SK-N-SH (cell line): Measurements from ENCODE around the gene PCIF1. TPM values are rescaled to one million over a fixed set of nuclear protein-coding genes. Genes with fewer than 3 reads are reported as not detected.

Experiments
- CTCF ChIA-PET: fragments of 300-600, 350-600 bp; formaldehyde crosslinking; extraction: SDS; loops from one replicate; lab custom pipeline; 2021; lab: Yijun Ruan, JAX
- POLR2A ChIA-PET: fragments of 350-600 bp; sonication (Branson Sonifier 250); formaldehyde crosslinking; extraction: SDS; loops from one replicate; lab custom pipeline; 2020; ENCODE audit warnings: antibody characterized with exemption, inconsistent platforms; lab: Yijun Ruan, JAX
- DNase-seq: peaks from one replicate; pipeline ENCODE4 v3.0.0; 2012
- H2AFZ ChIP-seq: fragments of 200-600 bp; sonication (generic); 2 replicates; pipeline ENCODE4 v1.8.1; 2016; ENCODE audit warnings: antibody characterized with exemption, mild to moderate bottlenecking, low read depth
- H3F3A ChIP-seq: fragments of 200-600 bp; sonication (generic); replicated peaks from 2 replicates; pipeline ENCODE3; 2016; ENCODE audit warnings: antibody characterized with exemption, mild to moderate bottlenecking; ENCODE audit not compliant: insufficient read depth
- H3K27ac ChIP-seq, 2 experiments: fragments of 200-500 bp in 1 of 2; fragments of 200-600 bp in 1 of 2; sonication (Bioruptor generic) in 1 of 2; sonication (generic), shearing (Covaris generic) in 1 of 2; 2 replicates each; pipeline versions ENCODE4 v1.5.1 to v1.6.1; 2014 to 2016; ENCODE audit warnings: low read depth in 2 of 2, inconsistent platforms in 1 of 2, low read length in 1 of 2, mild to moderate bottlenecking in 1 of 2, mixed read lengths in 1 of 2
- H3K27me3 ChIP-seq: fragments of 200-600 bp; sonication (generic), shearing (Covaris generic); 2 replicates; pipeline ENCODE4 v1.6.1; 2016; ENCODE audit warnings: mixed run types; ENCODE audit not compliant: insufficient read depth
- H3K36me3 ChIP-seq, 2 experiments: fragments of 200-500 bp in 1 of 2; fragments of 200-600 bp in 1 of 2; sonication (Bioruptor generic) in 1 of 2; sonication (generic) in 1 of 2; replicated peaks in 1 of 2; 2 replicates each; pipeline versions ENCODE3 to v1.5.1; 2014 to 2016; ENCODE audit warnings: low read length in 1 of 2, mild to moderate bottlenecking in 1 of 2; ENCODE audit not compliant: insufficient read depth in 2 of 2, control insufficient read depth in 1 of 2
- H3K4me1 ChIP-seq, 2 experiments: fragments of 200-500 bp in 1 of 2; fragments of 200-600 bp in 1 of 2; sonication (Bioruptor generic) in 1 of 2; sonication (generic), shearing (Covaris generic) in 1 of 2; 2 replicates each; pipeline versions ENCODE4 v1.5.1 to v1.6.1; 2014 to 2016; ENCODE audit warnings: low read depth in 1 of 2, low read length in 1 of 2, mixed run types in 1 of 2; ENCODE audit not compliant: insufficient read depth in 2 of 2, control insufficient read depth in 1 of 2
- H3K4me2 ChIP-seq: fragments of 200-600 bp; sonication (generic), shearing (Covaris generic); 2 replicates; pipeline ENCODE4 v1.6.1; 2017; ENCODE audit warnings: mixed run types
- H3K4me3 ChIP-seq, 2 experiments: fragments of 200-500 bp in 1 of 2; fragments of 200-600 bp in 1 of 2; sonication (Bioruptor generic) in 1 of 2; sonication (generic), shearing (Covaris generic) in 1 of 2; 2 replicates each; pipeline versions ENCODE4 v1.5.1 to v1.8.1; 2014 to 2016; ENCODE audit warnings: low read depth in 2 of 2, inconsistent platforms in 1 of 2, low read length in 1 of 2, mild to moderate bottlenecking in 1 of 2, mixed read lengths in 1 of 2, moderate library complexity in 1 of 2
- H3K79me2 ChIP-seq: fragments of 200-600 bp; sonication (generic); 2 replicates; pipeline ENCODE4 v1.8.1; 2017; ENCODE audit warnings: mild to moderate bottlenecking; ENCODE audit not compliant: insufficient read depth
- H3K9ac ChIP-seq: fragments of 200-600 bp; sonication (generic); 2 replicates; pipeline ENCODE4 v1.6.1; 2017; ENCODE audit warnings: mixed run types
- H3K9me2 ChIP-seq: fragments of 200-600 bp; sonication (generic); 2 replicates; pipeline ENCODE4 v1.6.1; 2017; ENCODE audit warnings: mixed run types
- H3K9me3 ChIP-seq: fragments of 200-600 bp; sonication (generic); 2 replicates; pipeline ENCODE4 v1.6.1; 2017; ENCODE audit warnings: mixed run types, mild to moderate bottlenecking, moderate library complexity
- H4K20me1 ChIP-seq: fragments of 200-600 bp; sonication (generic); 2 replicates; pipeline ENCODE4 v1.6.1; 2017; ENCODE audit warnings: mild to moderate bottlenecking, mixed run types; ENCODE audit not compliant: insufficient read depth
- CTCF ChIP-seq: fragments of 200-600 bp; sonication (generic); IDR thresholded peaks from 2 replicates; pipeline ENCODE4 v1.6.1; 2017; ENCODE audit warnings: antibody characterized with exemption, mild to moderate bottlenecking, moderate library complexity
- EZH2phosphoT487 ChIP-seq: fragments of 200-600 bp; sonication (generic); IDR thresholded peaks from 2 replicates; pipeline ENCODE4 v1.6.1; 2017; ENCODE audit warnings: low read depth, mixed run types, mild to moderate bottlenecking, antibody characterized with exemption, moderate library complexity, borderline replicate concordance
- FOSL2 ChIP-seq: IDR thresholded peaks from 2 replicates; pipeline ENCODE4 v1.4.0; 2012; ENCODE audit warnings: low read depth, mild to moderate bottlenecking, moderate library complexity, borderline replicate concordance
- JUND ChIP-seq: IDR thresholded peaks from 2 replicates; pipeline ENCODE4 v1.4.0; 2012
- MAX ChIP-seq: IDR thresholded peaks from 2 replicates; pipeline ENCODE4 v1.4.0; 2012; ENCODE audit warnings: low read depth
- MEF2A ChIP-seq: IDR thresholded peaks from 2 replicates; pipeline ENCODE4 v1.4.0; 2012; ENCODE audit warnings: low read depth, borderline replicate concordance
- NRF1 ChIP-seq: IDR thresholded peaks from 2 replicates; pipeline ENCODE4 v1.6.1; 2012; ENCODE audit warnings: low read depth, mild to moderate bottlenecking, low read length
- RAD21 ChIP-seq: IDR thresholded peaks from 2 replicates; pipeline ENCODE4 v1.6.1; 2012; ENCODE audit warnings: mild to moderate bottlenecking, low read length
- RCOR1 ChIP-seq: fragments of 150-350 bp; IDR thresholded peaks from 2 replicates; pipeline ENCODE4 v1.6.1; 2017; ENCODE audit warnings: antibody characterized with exemption, low read length
- REST ChIP-seq: IDR thresholded peaks from 2 replicates; pipeline ENCODE4 v1.6.1; 2012; ENCODE audit warnings: mild to moderate bottlenecking, low read depth, low read length, moderate library complexity
- RFX5 ChIP-seq: IDR thresholded peaks from 2 replicates; pipeline ENCODE4 v1.6.1; 2012; ENCODE audit warnings: mild to moderate bottlenecking, improper control_type of control experiment, low read length
- SMC3 ChIP-seq: IDR thresholded peaks from 2 replicates; pipeline ENCODE4 v1.6.1; 2012; ENCODE audit warnings: low read depth, low read length, improper control_type of control experiment
- TAF1 ChIP-seq: IDR thresholded peaks from 2 replicates; pipeline ENCODE4 v1.6.1; 2012; ENCODE audit warnings: low read depth, mild to moderate bottlenecking, low read length, moderate library complexity, borderline replicate concordance
- TEAD4 ChIP-seq: IDR thresholded peaks from 2 replicates; pipeline ENCODE4 v1.4.0; 2012; ENCODE audit warnings: mild to moderate bottlenecking, borderline replicate concordance; ENCODE audit not compliant: insufficient read depth
- USF1 ChIP-seq: IDR thresholded peaks from 2 replicates; pipeline ENCODE4 v1.4.0; 2012; ENCODE audit warnings: low read depth, borderline replicate concordance
- ZBTB33 ChIP-seq: IDR thresholded peaks from 2 replicates; pipeline ENCODE4 v1.4.0; 2012; ENCODE audit warnings: low read depth, borderline replicate concordance
- WGBS: methylation state at CpG from one replicate; pipeline ENCODE4 v1.1.6; 2017; ENCODE audit warnings: low lambda C conversion rate; 5-methylcytosine and 5-hydroxymethylcytosine counted together
- polyA plus RNA-seq, 3 experiments: library from polyadenylated mRNA; depleted of rRNA; stranded (reverse); fragments of >200 nt; gene quantifications; 2 replicates each; pipeline ENCODE4 v1.2.3, GENCODE V29; 2012

Gene PCIF1
- polyA plus RNA-seq, 1 of the 3 experiments (the other 2 are of a cell fraction): 23.1 TPM

GRCh38 chr20:45964006-45964400 lies 29.5 kb downstream of the PCIF1 start:
- no peak for DNase-seq
- H3K9ac ChIP-seq: no peak overlapping the region
- H3K4me1 ChIP-seq: no peaks in the 10 kb centered on the region
- H3K27ac ChIP-seq: no peak overlapping the region
- no peaks in the 10 kb centered on the region for H3K9me3 ChIP-seq
- no peaks in the 10 kb centered on the region for H4K20me1 ChIP-seq
- 96% methylated on average over 5 of the region's 9 CpGs for WGBS
- no peak overlapping the region for H3K4me2 ChIP-seq
- no peak overlapping the region for H3K4me3 ChIP-seq
- no peak for TF ChIP-seq EZH2phosphoT487
- no peak for TF ChIP-seq JUND
- TF ChIP-seq TEAD4: no peak
- no peak for TF ChIP-seq TAF1
- ChIA-PET CTCF (interaction anchor here (1.1 to 4.8 kb wide), 4 partner anchors 26 to 165 kb away, joined by 4 to 41 read pairs (median 6); partner anchors contain the start of genes CTSA and NEURL2), POLR2A (no interaction called here)
- H3F3A ChIP-seq: no peaks in the 10 kb centered on the region
- no peaks in the 10 kb centered on the region for H3K27me3 ChIP-seq
- H3K36me3 ChIP-seq: peaks cover 46 to 69% of the 10 kb centered on the region in 2 experiments
- H3K79me2 ChIP-seq: peaks cover 7% of the 10 kb centered on the region; the same call in 1 of the 2 replicates
- H3K9me2 ChIP-seq: no peaks in the 10 kb centered on the region
- H2AFZ ChIP-seq: no peak overlapping the region

- no peak overlapping the region for H3K27ac ChIP-seq
- H2AFZ ChIP-seq: no peak overlapping the region
- WGBS: 86% methylated on average over 16 of the region's 18 CpGs
- no peak overlapping the region for H3K9ac ChIP-seq
- H3K79me2 ChIP-seq: peaks cover 20% of the 10 kb centered on the region; the same call in 1 of the 2 replicates
- POLR2A ChIA-PET: interaction anchor here (1.2 kb wide), 1 partner anchor 30 kb away, joined by 3 read pairs; no protein-coding TSS in a partner anchor
- no peak overlapping the region for H3K4me3 ChIP-seq
- H3K27me3 ChIP-seq: no peaks in the 10 kb centered on the region
- H3K36me3 ChIP-seq: peaks cover 35 to 58% of the 10 kb centered on the region in 2 experiments
- DNase-seq: no peak
- CTCF ChIA-PET: interaction anchor here (0.8 to 1.7 kb wide), 7 partner anchors 11 to 166 kb away, joined by 3 to 6 read pairs (median 4); no protein-coding TSS in a partner anchor
- H3K9me2 ChIP-seq: no peaks in the 10 kb centered on the region
- H4K20me1 ChIP-seq: no peaks in the 10 kb centered on the region
- peaks cover 1% of the 10 kb centered on the region for H3F3A ChIP-seq
- H3K9me3 ChIP-seq: no peaks in the 10 kb centered on the region
- H3K4me1 ChIP-seq: peaks cover 8 to 9% of the 10 kb centered on the region in 2 experiments; a peak in 2 of 4 replicates
- H3K4me2 ChIP-seq: no peak overlapping the region
- TF ChIP-seq TAF1: no peak
- TF ChIP-seq EZH2phosphoT487: no peak
- no peak for TF ChIP-seq NRF1
- TF ChIP-seq FOSL2: no peak
- no peak for TF ChIP-seq USF1
- no peak for TF ChIP-seq ZBTB33
- TF ChIP-seq REST: no peak
- TF ChIP-seq RCOR1: no peak
- TF ChIP-seq SMC3: no peak
- no peak for TF ChIP-seq CTCF
- TF ChIP-seq RAD21: no peak
- no peak for TF ChIP-seq RFX5
- no peak for TF ChIP-seq MEF2A
- no peak for TF ChIP-seq MAX
Observed at GRCh38 chr20:45965169-45966002, 30.9 kb downstream of the PCIF1 start.
